SU-DHL-6 (cell line): ENCODE data around the gene SPDYE17.
"Not testable (repeated sequence)": the region's sequence is repeated elsewhere in the genome, so short reads cannot be mapped to it uniquely, and the experiment has no call there.

ENCODE experiments used
- CTCF ChIP-seq: fragments of 200-600 bp; sonication (generic); IDR thresholded peaks from one replicate; pipeline ENCODE4 v1.5.1; 2017; ENCODE audit warnings: antibody characterized with exemption, mild to moderate bottlenecking, low read length, moderate library complexity; ENCODE audit not compliant: insufficient read depth, poor library complexity, severe bottlenecking
- EZH2phosphoT487 ChIP-seq: fragments of 200-600 bp; sonication (generic), shearing (Covaris generic); conservative IDR thresholded peaks from 2 replicates; pipeline ENCODE4 v1.6.1; 2018; ENCODE audit warnings: mild to moderate bottlenecking, antibody characterized with exemption, low read length, moderate library complexity, mixed read lengths

- TF ChIP-seq CTCF, EZH2phosphoT487: not testable (repeated sequence)
Measured at GRCh38 chr7:77079112-77079511, 47.0 kb upstream of the SPDYE17 start.
